HG03520 (cell line): ENCODE measurements around the gene GALNT17.
"Not testable (repeated sequence)": the region's sequence is repeated elsewhere in the genome, so short reads cannot be mapped to it uniquely, and the experiment has no call there.

Experiments used
- ATAC-seq: cut with Tn5 transposase; IDR thresholded peaks from one replicate; pipeline ENCODE4 v1.9.1; 2021; ENCODE audit warnings: mild to moderate bottlenecking, moderate library complexity; ENCODE audit not compliant: unreplicated experiment

The GALNT17 gene

GRCh38 chr7:71712653-71713180 is 580.8 kb downstream of the GALNT17 start:
- ATAC-seq = no peak

DNA sequence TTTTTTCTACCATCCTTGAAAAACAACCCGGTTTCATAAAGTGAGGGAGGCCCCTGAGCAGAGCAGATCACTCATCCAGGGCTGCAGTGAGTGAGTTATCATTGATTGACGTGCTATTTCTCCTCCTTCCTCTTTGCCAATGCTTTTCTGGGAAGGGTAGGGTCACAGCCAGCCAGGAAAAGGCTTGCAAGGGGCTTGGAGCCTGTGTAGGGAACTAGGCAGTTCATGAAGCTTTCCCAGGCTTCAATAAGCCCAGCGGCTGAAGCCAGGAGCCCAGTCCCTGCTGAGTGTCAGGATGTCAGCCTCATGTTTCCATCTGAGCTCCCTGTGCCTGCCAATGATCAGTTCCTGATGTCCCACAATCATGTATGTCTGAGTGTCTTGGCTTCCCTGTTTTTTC is 584.7 kb downstream of the GALNT17 start:
- no peak for ATAC-seq

DNA sequence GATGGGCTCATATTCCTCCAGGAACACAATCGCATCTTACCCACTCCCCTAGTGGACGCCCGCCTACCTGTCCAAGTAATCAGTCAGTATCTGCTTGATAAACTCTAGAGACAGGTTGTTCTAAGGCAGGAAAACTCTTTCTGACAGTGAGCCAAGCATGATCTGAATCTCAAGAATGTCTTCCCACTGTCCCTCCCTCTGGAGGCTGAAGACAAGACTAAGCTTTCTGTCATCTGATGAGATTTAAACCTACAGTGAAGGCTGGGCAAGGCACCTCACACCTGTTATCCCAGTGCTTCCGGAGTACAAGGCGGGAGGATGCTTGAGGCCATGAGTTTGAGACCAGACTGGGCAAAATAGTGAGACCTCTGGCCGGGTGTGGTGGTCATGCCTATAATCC is 586.6 kb downstream of the GALNT17 start:
- no peak for ATAC-seq

DNA sequence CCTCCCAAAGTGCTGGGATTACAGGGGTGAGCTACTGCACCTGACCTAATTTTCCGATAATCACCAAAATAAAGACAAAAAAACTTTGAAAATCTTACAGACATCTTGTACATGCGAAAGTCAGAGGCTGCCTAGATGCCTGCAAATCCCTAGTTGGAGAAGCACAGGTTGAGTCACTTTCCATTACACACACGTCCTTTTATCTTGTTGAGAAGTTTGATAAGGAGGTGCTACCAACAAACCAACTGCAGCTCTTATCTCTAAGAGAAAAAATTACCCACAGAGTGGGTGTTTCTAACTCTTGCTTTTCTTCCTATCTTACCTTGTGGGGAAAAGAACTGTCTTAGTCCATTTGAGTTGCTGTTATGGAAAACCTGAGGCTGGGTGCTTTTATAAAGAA is 589.8 kb downstream of the GALNT17 start:
- no peak for ATAC-seq

DNA sequence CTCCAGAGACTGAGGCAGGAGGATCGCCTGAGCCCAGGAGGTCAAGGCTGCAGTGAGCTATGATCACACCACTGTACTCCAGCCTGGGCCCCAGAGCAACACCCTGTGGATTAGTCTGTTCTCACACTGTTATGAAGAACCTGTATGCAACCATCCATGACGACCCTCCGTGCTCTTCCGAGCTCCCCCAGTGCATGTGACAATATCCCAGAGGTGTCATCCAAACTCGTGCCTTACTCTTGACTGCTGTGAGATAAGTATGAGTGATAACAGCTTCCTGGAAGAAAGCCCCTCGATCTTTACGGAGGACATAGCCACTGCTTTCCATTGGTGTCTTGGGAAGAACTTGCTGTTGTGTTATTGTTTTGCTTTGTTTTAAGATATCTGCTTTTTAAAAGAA is 591.9 kb downstream of the GALNT17 start:
- ATAC-seq = no peak

DNA sequence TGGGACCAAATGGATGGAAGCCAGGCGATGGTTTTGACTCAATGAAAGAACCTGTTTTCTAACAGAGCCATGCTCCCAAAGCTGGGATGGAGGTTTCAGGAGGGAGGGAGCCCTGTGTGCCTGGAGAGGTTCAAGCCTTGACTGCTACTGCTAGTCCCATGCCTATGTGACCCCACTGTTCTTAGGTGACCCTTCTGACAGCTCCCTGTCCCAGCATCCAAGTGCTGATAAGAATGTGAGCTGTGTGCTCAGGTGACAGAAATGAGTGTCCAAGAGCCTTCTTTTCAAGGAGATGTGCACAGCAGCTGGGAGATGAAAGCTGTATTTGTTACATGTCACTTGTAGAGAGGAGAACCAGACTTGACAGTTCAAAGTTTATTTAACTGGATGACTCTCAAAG is 595.4 kb downstream of the GALNT17 start:
- no peak for ATAC-seq

DNA sequence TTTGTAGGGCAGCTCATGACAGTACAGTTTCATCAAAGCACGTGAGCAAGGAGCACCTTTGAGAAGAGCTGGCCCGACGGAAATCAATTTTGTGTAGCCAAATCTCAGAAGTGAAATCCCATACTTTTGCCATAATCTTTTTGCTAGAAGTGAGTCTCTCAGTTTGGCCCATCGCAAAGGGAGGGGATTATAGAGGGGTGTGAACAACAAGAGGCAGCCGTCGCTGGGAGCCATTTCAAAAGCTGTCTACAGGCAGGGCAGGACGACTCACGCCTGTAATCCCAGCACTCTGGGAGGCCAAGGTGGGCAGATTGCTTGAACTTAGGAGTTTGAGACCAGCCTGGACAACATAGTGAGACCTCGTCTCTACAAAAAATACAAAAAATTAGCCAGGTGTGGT is 599.8 kb downstream of the GALNT17 start:
- no peak for ATAC-seq

GRCh38 chr7:71733107-71733870 is 601.3 kb downstream of the GALNT17 start:
- no peak for ATAC-seq

DNA sequence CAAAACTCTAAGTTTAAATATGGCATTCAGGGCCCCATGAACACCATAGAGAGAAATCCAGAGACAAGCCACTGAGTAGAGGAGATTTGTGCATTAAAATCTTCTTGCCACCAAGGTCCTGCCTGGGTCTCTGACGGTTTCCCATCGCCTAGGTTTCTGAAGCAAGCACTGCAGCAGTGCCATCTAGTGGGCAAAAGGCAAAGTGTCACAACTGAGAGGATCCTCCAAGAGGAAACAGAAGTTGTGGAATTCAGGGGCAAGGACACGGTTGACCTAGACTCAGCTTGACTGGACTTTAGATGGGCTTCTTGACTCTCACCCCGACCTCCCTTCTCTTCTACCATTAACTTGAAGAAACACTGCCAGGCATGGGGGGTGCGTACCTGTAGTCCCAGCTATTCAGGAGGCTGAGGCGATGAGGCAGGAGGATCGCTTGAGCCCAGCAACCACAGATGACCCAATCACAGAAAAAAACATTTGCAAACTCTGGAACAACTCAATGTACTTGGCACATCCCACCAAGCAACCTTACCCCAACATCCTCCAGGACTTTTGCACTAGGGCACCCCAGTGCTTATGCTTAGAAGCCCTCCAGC is 604.1 kb downstream of the GALNT17 start:
- no peak for ATAC-seq

DNA sequence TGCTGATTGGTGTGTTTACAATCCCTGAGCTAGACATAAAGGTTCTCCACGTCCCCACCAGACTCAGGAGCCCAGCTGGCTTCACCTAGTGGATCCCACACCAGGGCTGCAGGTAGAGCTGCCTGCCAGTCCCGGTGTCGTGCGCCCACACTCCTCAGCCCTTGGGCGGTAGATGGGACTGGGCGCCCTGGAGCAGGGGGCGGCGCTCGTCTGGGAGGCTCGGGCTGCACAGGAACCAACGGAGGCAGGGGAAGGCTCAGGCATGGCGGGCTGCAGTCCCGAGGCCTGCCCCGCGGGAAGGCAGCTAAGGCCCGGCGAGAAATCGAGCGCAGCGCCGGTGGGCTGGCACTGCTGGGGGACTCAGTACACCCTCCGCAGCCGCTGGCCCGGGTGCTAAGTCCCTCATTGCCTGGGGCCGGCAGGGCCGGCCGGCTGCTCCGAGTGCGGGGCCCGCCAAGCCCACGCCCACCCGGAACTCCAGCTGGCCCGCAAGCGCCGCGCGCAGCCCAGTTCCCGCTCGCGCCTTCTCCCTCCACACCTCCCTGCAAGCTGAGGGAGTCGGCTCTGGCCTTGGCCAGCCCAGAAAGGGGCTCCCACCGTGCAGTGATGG is 606.1 kb downstream of the GALNT17 start:
- ATAC-seq = not testable (repeated sequence)

GRCh38 chr7:71739520-71740173 is 607.7 kb downstream of the GALNT17 start:
- no peak for ATAC-seq

DNA sequence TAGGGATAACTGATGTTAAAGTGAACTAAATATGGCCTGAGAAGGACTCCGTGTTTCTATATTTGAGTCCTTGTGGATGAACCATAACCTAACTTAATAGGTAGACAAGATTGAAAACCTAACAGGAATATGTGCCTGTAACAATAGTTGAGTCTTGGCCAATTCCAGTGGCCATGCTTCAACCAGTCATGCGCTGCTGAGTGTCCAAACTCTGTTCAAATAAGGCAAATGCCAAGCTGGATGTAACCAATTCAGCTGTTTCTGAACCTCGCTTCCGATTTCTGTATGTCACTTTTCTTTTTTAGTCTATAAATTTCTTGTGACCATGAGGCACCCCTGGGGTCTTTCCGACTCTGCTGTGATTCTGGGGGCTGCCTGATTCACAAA is 608.2 kb downstream of the GALNT17 start:
- ATAC-seq = no peak

DNA sequence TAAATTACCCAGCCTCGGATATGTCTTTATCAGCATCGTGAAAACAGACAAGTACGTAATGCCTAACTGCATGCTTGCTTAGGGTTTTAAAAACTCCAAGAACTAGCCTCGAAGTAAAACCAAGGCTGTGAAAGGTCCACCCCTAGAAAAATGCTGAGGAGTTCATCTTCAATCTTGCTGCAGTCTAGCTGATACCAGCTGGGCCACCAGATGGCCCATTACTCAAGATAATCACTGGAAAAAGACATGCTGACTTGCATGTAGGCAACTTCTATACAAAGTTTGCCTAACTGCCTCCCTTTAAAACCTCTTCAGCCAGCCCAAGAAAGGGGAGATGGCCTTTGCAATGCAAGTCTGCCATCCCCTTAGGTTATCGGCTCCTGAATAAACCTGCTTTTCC is 614.1 kb downstream of the GALNT17 start:
- no peak for ATAC-seq

GRCh38 chr7:71750290-71750689 is 618.3 kb downstream of the GALNT17 start:
- no peak for ATAC-seq

DNA sequence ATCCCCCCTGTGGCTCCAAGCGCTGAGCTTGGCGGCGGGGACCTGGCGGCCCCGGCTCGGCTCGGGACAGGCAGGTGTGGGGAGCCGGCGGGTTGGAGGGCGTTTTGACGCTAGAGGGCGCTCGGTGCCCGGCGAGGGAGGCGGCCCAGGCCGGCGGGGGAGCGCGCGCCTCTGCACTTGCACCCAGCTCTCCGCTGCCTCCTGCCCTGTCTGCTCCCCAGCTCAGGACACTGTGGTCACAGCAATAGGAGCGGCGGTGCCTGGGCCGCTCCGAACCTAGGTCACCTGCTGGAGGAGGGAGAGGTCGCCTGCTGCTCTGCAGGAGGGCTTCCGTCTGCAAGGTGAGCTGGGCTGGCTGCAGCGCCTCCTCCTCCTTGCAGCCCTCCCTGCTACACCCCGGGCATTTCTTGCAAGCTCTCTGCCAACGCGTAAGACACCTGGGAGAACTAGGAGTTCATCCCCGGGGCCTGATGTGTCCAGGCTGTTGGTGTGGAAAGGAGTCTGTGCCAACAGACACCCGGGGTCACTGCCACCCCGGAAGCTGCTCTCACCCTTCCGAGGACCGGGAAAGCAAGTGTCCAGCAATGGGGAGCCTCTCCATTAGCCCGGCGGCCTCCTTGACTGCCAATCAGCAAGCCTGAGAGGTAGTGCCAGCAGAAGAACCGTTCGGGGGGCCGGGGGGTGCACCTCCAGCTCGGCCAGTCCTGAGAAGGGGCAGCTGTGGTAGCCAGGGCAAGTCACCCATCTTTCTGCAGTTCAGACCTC is 620.4 kb downstream of the GALNT17 start:
- ATAC-seq = no peak

DNA sequence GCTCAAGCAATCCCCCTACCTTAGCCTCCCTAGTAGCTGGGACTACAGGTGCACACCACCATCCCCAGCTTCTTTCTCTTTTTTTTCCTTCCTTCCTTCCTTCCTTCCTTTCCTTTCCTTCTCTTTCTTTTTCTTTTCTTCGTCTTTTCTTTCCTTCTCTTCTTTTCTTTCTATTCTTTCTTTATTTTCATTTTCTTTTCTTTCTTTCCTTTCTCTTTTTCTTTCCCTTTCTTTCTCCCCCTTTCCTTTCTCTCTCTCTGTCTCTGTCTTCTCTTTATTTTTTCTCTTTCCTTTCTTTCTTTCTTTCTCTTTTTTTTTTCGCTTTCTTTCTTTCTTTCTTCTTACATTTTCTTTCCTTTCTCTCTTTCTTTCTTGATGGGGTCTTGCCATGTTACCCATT is 621.3 kb downstream of the GALNT17 start:
- ATAC-seq = no peak

GRCh38 chr7:71753956-71754664 is 622.2 kb downstream of the GALNT17 start:
- ATAC-seq = no peak

DNA sequence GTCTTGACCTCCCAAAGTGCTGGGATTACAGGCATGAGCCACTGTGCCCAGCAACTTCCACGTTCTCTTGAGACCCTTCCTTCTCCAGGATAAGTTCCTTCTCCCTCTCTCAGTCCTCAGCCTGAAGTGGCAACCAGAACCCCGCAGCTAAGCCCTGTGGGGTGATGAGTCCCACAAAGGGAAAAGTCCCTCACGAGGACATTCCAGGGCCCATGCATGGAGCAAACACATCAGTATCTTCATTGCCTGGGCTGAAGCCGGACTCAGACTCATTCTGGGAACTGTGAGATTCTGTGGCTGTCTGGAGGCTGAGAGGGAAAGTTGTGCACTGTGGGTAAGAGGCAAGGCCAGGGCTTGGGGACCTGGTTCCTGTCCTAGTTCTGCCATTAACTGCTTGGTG is 622.9 kb downstream of the GALNT17 start:
- no peak for ATAC-seq

DNA sequence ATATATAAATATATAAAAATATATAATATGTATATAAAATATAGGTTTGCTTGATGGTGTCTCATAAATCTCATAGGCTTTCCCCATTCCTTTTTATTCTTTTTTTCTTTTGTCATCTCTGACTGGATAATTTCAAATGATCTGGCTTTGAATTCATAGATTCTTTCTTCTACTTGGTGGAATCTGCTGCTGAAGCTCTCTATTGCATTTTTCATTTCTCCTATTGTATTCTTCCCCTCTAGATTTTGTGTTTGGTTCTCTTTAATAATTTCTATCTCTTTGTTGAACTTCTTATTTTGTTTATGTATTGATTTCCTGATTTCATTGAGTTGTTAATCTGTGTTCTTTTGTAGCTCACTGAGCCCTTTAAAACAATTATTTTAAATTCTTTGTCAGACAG is 629.4 kb downstream of the GALNT17 start:
- ATAC-seq = no peak
